Measurements from ENCODE around the gene RPL27A.

DNA sequence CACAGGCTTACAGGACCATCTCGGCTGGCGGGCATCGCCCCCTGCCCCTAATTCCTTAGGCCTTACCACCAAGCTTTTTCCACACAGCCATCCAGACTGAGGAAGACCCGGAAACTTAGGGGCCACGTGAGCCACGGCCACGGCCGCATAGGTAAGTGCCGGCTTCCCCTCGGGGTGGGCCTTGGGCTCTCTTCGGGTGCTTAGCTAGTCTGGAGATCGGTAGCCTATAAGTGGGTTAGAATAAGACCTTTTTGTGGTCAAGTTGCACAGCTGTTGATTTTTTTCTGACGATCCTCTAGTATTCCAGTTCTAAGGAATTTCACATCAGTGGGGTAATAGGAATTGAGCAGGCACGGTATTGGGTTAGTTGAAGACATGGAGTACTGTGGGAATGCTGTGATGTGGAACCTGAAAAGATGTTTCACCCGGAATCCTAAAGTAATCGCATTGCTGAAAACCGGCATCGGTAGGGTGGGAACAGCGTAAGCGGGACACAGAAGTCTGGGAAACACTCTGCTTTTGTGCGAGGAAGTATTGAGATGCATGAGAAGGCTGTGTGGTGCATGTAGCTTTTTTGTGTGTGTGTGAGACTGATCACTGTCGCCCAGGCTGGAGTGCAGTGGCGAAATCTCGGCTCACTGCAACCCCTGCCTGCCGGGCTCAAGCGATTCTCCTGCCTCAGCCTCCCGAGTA is 669 bp downstream of the RPL27A start:
- TF ChIP-seq CTCF (conservative IDR thresholded peaks at IDR 0.05; ENCODE audit: low read depth, low read length) (no peak), EZH2 (IDR thresholded peaks at IDR 0.05; ENCODE audit: borderline replicate concordance, low read depth, low read length, poor library complexity, severe bottlenecking) (no peak)
